CD4-positive, alpha-beta T cell treated with Interleukin-6 for 4 hours (primary cell): Measurements from ENCODE around the gene MTRFR.

Experiments
- DNase-seq: peaks from one replicate; pipeline ENCODE4 v3.0.0-alpha.2; 2020; ENCODE audit warnings: mixed read lengths

MTRFR gene

DNA sequence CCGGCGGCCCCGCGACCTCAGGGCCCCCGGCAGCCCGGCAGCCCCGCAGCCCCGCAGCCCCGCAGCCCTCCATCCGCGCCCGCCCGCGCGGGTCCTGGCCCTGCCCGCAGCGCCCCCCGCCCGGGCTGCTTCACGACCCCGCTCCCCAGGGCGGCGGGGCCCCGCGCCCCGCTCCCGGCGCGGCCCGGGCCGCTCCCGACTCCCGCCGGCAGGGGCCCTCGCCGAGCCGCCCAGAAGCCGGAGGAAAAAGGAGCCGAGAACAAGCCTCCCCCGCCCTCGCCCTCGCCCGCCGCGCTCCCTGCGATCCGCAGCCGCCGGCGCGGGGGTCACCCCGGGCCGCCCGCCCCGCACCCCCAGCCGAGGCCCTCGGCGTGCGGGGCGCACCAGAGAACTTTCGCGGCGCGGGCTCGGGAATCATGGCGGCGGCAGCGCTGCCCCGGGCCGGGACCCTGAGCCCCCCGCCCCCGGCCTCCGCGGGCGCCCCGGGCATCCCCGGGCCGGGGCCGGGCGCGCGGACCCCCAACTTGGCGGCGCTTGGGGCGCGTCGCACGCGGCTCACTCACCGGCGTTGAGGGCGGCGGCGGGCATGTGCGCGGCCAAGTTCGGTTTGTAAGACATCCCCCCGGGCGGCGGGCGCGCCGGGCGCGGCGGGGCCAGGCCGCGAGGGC lies 37.9 kb downstream of the MTRFR start:
- peak; percentile 79 for DNase-seq

- no peak for DNase-seq
Measured at GRCh38 chr12:123273166-123273565, 39.9 kb downstream of the MTRFR start.

- no peak for DNase-seq
Measured at GRCh38 chr12:123278101-123278627, 44.9 kb downstream of the MTRFR start.

DNA sequence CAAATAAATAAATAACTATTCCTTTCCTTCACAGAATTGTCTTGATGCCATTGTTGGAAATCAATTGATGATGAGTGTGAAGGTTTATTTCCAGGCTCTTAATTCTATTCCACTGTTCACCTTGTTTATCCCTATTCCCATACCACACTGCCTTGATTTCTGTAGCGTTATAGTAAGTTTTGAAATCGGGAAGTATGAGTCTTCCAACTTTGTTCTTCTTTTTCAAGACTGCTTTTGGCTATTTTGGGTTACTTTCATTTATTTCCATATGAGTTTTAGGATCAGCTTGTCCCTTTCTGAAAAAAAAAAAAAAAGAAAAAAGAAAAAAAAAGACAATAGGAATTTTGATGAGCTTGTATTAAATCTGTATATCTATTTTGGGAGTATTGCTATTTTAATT lies 47.7 kb downstream of the MTRFR start:
- DNase-seq: no peak

DNA sequence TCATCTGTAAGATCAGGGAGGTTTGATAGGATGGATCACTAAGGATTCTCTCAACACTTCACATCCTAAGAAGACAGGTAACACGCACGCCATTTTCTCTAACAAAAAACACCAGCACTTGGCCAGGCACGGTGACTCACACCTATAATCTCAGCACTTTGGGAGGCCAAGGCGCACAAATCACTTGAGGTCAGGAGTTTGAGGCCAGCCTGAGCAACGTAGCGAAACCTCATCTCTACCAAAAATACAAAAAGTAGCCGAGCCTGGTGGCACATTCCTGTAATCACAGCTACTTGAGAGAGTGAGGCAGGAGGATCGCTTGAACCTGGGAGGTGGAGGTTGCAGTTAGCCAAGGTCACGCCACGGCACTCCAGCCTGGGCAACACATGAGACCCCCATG lies 48.9 kb downstream of the MTRFR start:
- no peak for DNase-seq

GRCh38 chr12:123283461-123283860 lies 50.2 kb downstream of the MTRFR start:
- no peak for DNase-seq

DNA sequence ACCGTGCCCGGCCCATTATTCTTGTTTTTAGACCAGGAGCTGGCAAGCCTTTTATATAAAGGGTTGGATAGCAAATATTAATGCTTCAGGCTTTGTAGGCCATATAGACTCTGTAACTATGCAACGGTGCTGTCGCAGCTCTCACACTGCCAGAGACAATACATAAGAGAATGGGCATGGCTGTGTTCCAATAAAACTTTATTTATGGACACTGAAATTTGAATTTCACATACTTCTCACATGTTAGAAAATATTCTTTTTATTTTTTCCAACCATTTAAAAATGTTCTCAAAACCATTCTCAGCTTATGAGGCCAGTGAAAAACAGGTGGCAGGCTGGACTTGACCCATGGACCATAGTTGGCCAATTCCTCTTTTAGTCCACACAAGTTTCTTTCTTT lies 51.4 kb downstream of the MTRFR start:
- DNase-seq: no peak

DNA sequence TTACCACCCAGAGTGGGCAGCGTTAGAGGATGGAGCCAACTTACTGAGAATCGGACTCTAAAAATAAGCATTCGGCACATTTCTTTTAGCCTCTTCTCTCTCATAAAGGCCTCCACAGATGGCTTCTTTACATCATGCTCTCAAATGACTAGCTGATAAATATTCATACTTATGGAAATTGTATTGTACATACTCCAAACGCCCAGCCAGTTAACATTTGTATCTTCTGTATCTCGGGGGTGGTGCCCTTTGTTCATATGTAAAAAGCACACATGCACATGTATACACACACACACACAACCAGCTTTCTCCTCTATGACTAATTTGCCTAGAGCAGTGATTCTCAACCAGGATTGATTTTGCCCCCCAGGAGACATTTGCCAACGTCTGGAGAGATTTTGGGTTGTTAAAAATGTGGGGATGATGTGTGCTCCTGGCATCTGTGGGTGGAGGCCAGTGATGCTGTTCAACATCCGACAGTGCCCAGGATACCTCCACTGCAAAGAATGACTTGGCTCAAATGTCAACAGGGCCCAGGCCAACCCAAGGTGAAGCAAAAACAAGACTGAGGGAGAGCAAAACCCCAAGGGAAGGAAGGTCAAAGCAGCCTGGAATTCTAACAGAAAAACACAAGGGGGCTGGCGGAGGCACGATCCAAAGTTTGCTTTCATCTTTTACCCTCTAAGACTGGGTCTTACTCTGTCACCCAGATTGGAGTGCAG lies 53.6 kb downstream of the MTRFR start:
- no peak for DNase-seq

DNA sequence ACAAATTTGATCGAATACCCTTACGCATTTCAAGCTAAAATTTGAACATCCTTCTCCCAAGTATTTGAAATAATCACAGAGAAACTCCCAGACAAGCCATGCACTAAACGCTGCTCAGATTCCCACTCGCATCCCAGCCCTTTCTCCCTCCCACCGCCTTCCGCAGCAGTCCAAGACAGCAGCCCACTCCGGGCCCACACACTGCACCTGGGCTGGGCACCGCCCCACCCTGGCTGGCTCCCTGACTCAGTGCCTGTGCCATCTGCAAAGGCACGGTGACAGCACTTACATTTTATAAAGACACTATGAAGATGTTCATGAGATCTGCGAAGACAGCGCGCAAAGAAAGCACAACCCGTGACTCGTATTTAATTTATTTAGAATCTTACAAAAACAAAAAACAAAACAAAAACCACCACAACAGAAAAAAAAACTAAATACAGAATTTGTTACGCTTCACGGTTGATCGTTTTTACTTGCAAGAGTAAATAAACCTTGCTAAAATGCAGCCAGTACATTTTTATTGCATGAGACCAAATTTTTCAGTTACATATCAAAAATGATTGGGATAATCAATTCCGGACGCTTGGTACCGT lies 55.6 kb downstream of the MTRFR start:
- no peak for DNase-seq

DNA sequence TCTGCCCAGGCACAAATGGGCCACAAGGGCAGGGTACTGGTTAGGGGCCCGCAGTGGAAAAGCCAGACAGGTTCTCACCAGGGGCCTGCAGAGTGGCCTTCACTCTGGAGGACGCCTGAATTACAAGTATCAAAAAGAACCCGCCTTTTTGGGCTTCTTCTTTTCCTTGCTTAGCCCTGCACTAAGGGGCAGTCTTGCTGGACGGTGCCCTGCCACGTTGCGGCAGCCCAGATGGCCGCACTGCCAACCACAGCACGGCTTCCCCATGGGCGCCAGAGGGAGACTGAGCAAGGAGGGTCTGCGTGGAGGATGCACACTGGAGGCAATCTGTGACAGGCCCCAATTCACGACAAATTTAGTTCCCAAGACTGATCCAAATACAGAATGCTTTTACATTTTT lies 56.7 kb downstream of the MTRFR start:
- DNase-seq: no peak

- no peak for DNase-seq
Measured at GRCh38 chr12:123293178-123293760, 60.0 kb downstream of the MTRFR start.

GRCh38 chr12:123305136-123305535 lies 71.9 kb downstream of the MTRFR start:
- DNase-seq: no peak

DNA sequence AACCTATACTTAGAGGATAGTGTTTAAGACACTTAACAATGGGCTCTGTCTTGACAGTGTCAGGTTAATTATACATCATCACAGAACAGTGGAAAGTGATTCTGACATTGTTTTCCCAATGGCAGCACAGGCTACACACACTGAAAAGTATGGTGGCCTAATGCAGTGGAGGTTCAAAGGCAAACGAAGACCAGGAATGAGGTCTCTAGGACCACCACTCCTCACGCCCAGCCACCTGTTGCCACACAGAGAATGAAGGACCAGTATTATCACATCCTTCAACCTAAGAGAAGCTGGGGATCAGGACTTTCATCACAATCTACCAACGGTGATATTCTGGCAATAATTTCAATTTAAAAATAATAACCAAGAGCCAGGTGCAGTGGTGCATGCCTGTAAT lies 73.0 kb downstream of the MTRFR start:
- DNase-seq: no peak
